OCI-LY1 (cell line): ENCODE data around the gene TMED8.

Source experiments
- H2AFZ ChIP-seq: fragments of 200-600 bp; sonication (generic), shearing (Covaris generic); 2 replicates; pipeline ENCODE4 v1.6.0; 2014; ENCODE audit warnings: antibody characterized with exemption, mild to moderate bottlenecking, low read length
- H3F3A ChIP-seq: fragments of 200-600 bp; sonication (generic), shearing (Covaris generic); 2 replicates; pipeline ENCODE4 v1.6.0; 2014; ENCODE audit warnings: mild to moderate bottlenecking, antibody characterized with exemption, low read length, moderate library complexity; ENCODE audit not compliant: insufficient read depth
- H3K27ac ChIP-seq: fragments of 200-600 bp; sonication (generic); 2 replicates; pipeline ENCODE4 v1.5.1; 2014; ENCODE audit warnings: low read length, mixed run types, mild to moderate bottlenecking, low read depth; ENCODE audit not compliant: poor library complexity, severe bottlenecking
- H3K27me3 ChIP-seq: fragments of 200-600 bp; sonication (generic); 2 replicates; pipeline ENCODE4 v1.6.0; 2014; ENCODE audit warnings: antibody characterized with exemption, mild to moderate bottlenecking, low read length, moderate library complexity; ENCODE audit not compliant: insufficient read depth
- H3K36me3 ChIP-seq: fragments of 200-600 bp; sonication (generic); 2 replicates; pipeline ENCODE4 v1.6.1; 2014; ENCODE audit warnings: mild to moderate bottlenecking, antibody characterized with exemption, low read length, moderate library complexity, mixed read lengths; ENCODE audit not compliant: insufficient read depth
- H3K4me1 ChIP-seq: fragments of 200-600 bp; sonication (generic); 2 replicates; pipeline ENCODE4 v1.5.1; 2014; ENCODE audit warnings: mild to moderate bottlenecking, low read length, moderate library complexity; ENCODE audit not compliant: insufficient read depth, severe bottlenecking
- H3K4me2 ChIP-seq: fragments of 200-600 bp; sonication (generic), shearing (Covaris generic); 2 replicates; pipeline ENCODE4 v1.6.1; 2014; ENCODE audit warnings: low read length
- H3K4me3 ChIP-seq: fragments of 200-600 bp; sonication (generic); 2 replicates; pipeline ENCODE4 v1.5.1; 2014; ENCODE audit warnings: low read length, low read depth, mild to moderate bottlenecking, mixed read lengths; ENCODE audit not compliant: poor library complexity, severe bottlenecking
- H3K79me2 ChIP-seq: fragments of 200-600 bp; shearing (Covaris generic); 2 replicates; pipeline ENCODE4 v1.6.1; 2016; ENCODE audit warnings: mixed run types, low read length, mixed read lengths; ENCODE audit not compliant: insufficient read depth
- H3K9ac ChIP-seq: fragments of 200-600 bp; sonication (generic), shearing (Covaris generic); 2 replicates; pipeline ENCODE4 v1.6.1; 2014; ENCODE audit warnings: mild to moderate bottlenecking, low read length, mixed read lengths
- H3K9me2 ChIP-seq: fragments of 200-600 bp; sonication (generic), shearing (Covaris generic); 2 replicates; pipeline ENCODE4 v1.6.1; 2014; ENCODE audit warnings: low read depth, mild to moderate bottlenecking, low read length, mixed read lengths
- H3K9me3 ChIP-seq: fragments of 200-600 bp; shearing (Covaris generic); 2 replicates; pipeline ENCODE4 v1.6.1; 2014; ENCODE audit warnings: low read length, mixed read lengths
- H4K20me1 ChIP-seq: fragments of 200-600 bp; sonication (generic), shearing (Covaris generic); 2 replicates; pipeline ENCODE4 v1.6.0; 2016; ENCODE audit warnings: mild to moderate bottlenecking, low read length; ENCODE audit not compliant: insufficient read depth
- EZH2 ChIP-seq: fragments of 200-600 bp; sonication (generic), shearing (Covaris generic); IDR thresholded peaks from 2 replicates; pipeline ENCODE4 v1.8.0; 2017; ENCODE audit warnings: borderline replicate concordance, mixed run types, mild to moderate bottlenecking, antibody characterized with exemption, low read length, moderate library complexity, mixed read lengths
- TF ChIP-seq, protein P1 (sequence below): fragments of 200-600 bp; sonication (generic), shearing (Covaris generic); IDR thresholded peaks from 2 replicates; pipeline ENCODE4 v1.5.1; 2017; ENCODE audit warnings: mild to moderate bottlenecking, antibody characterized with exemption, low read length, moderate library complexity, mixed read lengths

The TMED8 gene

DNA sequence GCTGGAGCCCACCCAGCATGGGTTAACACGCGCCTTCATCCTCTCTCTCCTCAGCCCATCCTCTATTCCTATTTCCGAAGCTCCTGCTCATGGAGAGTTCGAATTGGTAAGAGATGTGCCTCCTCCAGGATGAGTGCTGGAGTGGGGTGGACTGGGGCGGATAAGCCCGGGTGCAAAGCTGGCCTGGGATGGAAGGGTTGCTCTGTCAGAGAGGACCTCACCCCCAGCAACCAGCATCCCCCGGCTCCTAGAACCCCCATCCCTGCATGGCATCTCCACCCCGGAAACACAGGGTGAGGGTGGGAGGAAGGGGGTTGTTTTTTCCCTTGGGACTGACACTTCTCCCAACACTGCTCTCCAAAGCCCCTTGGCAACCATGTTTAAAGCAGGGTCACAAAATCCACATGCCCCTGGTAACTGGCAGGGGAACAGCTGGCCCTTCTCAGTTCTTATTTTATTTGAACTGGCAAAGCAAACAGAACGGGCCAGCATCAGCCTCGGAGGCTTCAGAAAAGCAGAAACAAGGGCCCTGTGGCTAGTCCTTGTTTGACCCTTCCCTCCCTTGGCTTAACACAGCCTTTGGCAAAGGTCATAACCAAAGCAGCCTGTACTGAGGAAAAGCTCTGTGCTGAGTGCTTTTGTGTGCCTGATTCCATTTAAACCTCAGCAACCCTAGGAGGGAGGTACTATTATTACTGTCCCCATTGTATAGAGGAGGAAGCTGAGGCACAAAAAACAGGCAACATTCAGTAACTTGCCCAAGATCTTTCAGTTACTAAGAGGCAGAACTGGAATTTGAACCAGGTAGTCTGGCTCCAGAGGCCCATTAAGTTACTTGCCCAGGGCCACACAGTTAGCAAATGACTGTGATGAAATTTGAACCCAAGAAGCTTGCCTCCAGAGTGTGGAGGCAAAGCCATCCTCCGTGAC is 51.8 kb downstream of the TMED8 start:
- Histone ChIP-seq H2AFZ (no peak overlapping the region), H3K36me3 (no peaks in the 10 kb centered on the region), H3K9me2 (no peaks in the 10 kb centered on the region), H3F3A (no peaks in the 10 kb centered on the region), H3K4me3 (no peak overlapping the region), H3K4me2 (no peak overlapping the region), H3K9me3 (no peaks in the 10 kb centered on the region), H3K4me1 (peaks cover 13% of the 10 kb centered on the region), H3K79me2 (no peaks in the 10 kb centered on the region), H4K20me1 (no peaks in the 10 kb centered on the region), H3K9ac (no peak overlapping the region), H3K27ac (no peak overlapping the region), H3K27me3 (no peaks in the 10 kb centered on the region)
- TF ChIP-seq EZH2: no peak
- TF ChIP-seq, protein P1, sequence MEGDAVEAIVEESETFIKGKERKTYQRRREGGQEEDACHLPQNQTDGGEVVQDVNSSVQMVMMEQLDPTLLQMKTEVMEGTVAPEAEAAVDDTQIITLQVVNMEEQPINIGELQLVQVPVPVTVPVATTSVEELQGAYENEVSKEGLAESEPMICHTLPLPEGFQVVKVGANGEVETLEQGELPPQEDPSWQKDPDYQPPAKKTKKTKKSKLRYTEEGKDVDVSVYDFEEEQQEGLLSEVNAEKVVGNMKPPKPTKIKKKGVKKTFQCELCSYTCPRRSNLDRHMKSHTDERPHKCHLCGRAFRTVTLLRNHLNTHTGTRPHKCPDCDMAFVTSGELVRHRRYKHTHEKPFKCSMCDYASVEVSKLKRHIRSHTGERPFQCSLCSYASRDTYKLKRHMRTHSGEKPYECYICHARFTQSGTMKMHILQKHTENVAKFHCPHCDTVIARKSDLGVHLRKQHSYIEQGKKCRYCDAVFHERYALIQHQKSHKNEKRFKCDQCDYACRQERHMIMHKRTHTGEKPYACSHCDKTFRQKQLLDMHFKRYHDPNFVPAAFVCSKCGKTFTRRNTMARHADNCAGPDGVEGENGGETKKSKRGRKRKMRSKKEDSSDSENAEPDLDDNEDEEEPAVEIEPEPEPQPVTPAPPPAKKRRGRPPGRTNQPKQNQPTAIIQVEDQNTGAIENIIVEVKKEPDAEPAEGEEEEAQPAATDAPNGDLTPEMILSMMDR: no peak

GRCh38 chr14:77324289-77324688 is 52.6 kb downstream of the TMED8 start:
- Histone ChIP-seq H3K27ac (no peak overlapping the region), H3K9me2 (no peaks in the 10 kb centered on the region), H3K9me3 (no peaks in the 10 kb centered on the region), H4K20me1 (no peaks in the 10 kb centered on the region), H2AFZ (no peak overlapping the region), H3K27me3 (no peaks in the 10 kb centered on the region), H3K4me2 (no peak overlapping the region), H3F3A (no peaks in the 10 kb centered on the region), H3K9ac (no peak overlapping the region), H3K4me3 (no peak overlapping the region), H3K4me1 (peaks cover 20% of the 10 kb centered on the region), H3K36me3 (no peaks in the 10 kb centered on the region), H3K79me2 (no peaks in the 10 kb centered on the region)
- no peak for TF ChIP-seq EZH2
- TF ChIP-seq, protein P1: no peak

DNA sequence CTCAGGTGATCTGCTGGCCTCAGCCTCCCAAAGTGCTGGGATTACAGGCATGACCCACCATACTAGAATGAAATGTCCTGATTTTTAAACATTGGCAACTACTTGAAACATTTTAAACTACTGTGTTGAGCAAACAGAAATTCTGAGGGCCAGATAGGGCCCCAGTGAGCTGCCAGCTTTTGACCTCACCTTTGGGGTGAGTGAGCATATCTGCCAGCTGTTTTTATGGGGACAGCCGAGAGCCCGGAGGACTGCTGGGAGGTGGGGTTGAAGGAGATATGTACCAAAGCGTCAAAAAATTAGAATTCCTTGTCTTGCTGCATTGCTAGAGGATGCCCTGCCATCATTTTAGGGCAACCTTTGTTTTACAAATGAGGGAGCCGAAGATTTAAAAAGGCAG is 53.3 kb downstream of the TMED8 start:
- Histone ChIP-seq H3K9me2 (no peaks in the 10 kb centered on the region), H3K36me3 (no peaks in the 10 kb centered on the region), H3K9ac (no peak overlapping the region), H3K4me1 (peaks cover 23% of the 10 kb centered on the region), H3K4me2 (no peak overlapping the region), H3F3A (no peaks in the 10 kb centered on the region), H3K27ac (no peak overlapping the region), H2AFZ (no peak overlapping the region), H3K4me3 (no peak overlapping the region), H3K27me3 (no peaks in the 10 kb centered on the region), H3K79me2 (no peaks in the 10 kb centered on the region), H4K20me1 (no peaks in the 10 kb centered on the region), H3K9me3 (no peaks in the 10 kb centered on the region)
- TF ChIP-seq, protein P1: no peak
- no peak for TF ChIP-seq EZH2
